Adrenal gland (tissue), 5 donors: Measurements from ENCODE around the gene FBXL19.

Experiments
- CTCF ChIP-seq, 6 experiments: fragments of 450-650 bp in 4 of 6; fragments of 200-600 bp in 2 of 6; sonication (generic) in 1 of 6; IDR thresholded peaks; 1 replicate in 5 of 6; 2 replicates in 1 of 6; pipeline versions ENCODE4 v1.5.1 to v1.8.0; 2016 to 2021; ENCODE audit warnings: antibody characterized with exemption in 6 of 6, mild to moderate bottlenecking in 2 of 6, moderate library complexity in 1 of 6
- POLR2A ChIP-seq, 2 donors: fragments of 450-650 bp; IDR thresholded peaks; one replicate each; pipeline ENCODE4 v1.6.1; 2017; ENCODE audit warnings: antibody characterized with exemption in 2 of 2, mild to moderate bottlenecking in 2 of 2, moderate library complexity in 1 of 2
- donor health status: DM: no; HTN: no; CAD: no.

- TF ChIP-seq CTCF (IDR thresholded peaks at IDR 0.05) (no peak), POLR2A (IDR thresholded peaks at IDR 0.05) (no peak)
These were observed 10.5 kb upstream of the FBXL19 start for GRCh38 chr16:30912794-30913412.
